Measurements from ENCODE around the gene TVP23C.
"Not testable (repeated sequence)": the region's sequence is repeated elsewhere in the genome, so short reads cannot be mapped to it uniquely, and the experiment has no call there.

Gene TVP23C

GRCh38 chr17:15510361-15510760 is 52.9 kb downstream of the TVP23C start:
- no peaks in the 10 kb centered on the region for H3K27me3 Mint-ChIP-seq
- no peak overlapping the region for H3K27ac Mint-ChIP-seq
- H3K9me3 Mint-ChIP-seq (ENCODE audit: low read depth) = no peaks in the 10 kb centered on the region
- H3K4me3 Mint-ChIP-seq = no peak overlapping the region
- H3K36me3 Mint-ChIP-seq = peaks cover 10% of the 10 kb centered on the region
- H3K4me1 Mint-ChIP-seq (ENCODE audit: low read depth) = peaks cover 3% of the 10 kb centered on the region

GRCh38 chr17:15509095-15509494 is 54.2 kb downstream of the TVP23C start:
- Mint-ChIP-seq H3K4me3 (no peak overlapping the region), H3K4me1 (ENCODE audit: low read depth) (peaks cover 3% of the 10 kb centered on the region), H3K36me3 (peaks cover 6% of the 10 kb centered on the region), H3K27me3 (no peaks in the 10 kb centered on the region), H3K27ac (no peak overlapping the region), H3K9me3 (ENCODE audit: low read depth) (no peaks in the 10 kb centered on the region)

GRCh38 chr17:15508466-15508865 is 54.8 kb downstream of the TVP23C start:
- Mint-ChIP-seq H3K36me3 (peaks cover 6% of the 10 kb centered on the region), H3K4me3 (no peak overlapping the region), H3K9me3 (ENCODE audit: low read depth) (no peaks in the 10 kb centered on the region), H3K4me1 (ENCODE audit: low read depth) (peaks cover 3% of the 10 kb centered on the region), H3K27me3 (no peaks in the 10 kb centered on the region), H3K27ac (no peak overlapping the region)

- Mint-ChIP-seq H3K4me1 (ENCODE audit: low read depth) (peaks cover 7% of the 10 kb centered on the region), H3K4me3 (no peak overlapping the region), H3K27me3 (no peaks in the 10 kb centered on the region), H3K9me3 (ENCODE audit: low read depth) (no peaks in the 10 kb centered on the region), H3K36me3 (peaks cover 6% of the 10 kb centered on the region), H3K27ac (no peak overlapping the region)
These were observed 55.4 kb downstream of the TVP23C start for GRCh38 chr17:15507896-15508295.

GRCh38 chr17:15507001-15507400 is 56.3 kb downstream of the TVP23C start:
- Mint-ChIP-seq H3K27ac (no peak overlapping the region), H3K36me3 (peaks cover 6% of the 10 kb centered on the region), H3K9me3 (ENCODE audit: low read depth) (no peaks in the 10 kb centered on the region), H3K27me3 (no peaks in the 10 kb centered on the region), H3K4me3 (no peak overlapping the region), H3K4me1 (ENCODE audit: low read depth) (peaks cover 10% of the 10 kb centered on the region)

- H3K4me3 Mint-ChIP-seq; H3K9me3 Mint-ChIP-seq (ENCODE audit: low read depth); H3K27me3 Mint-ChIP-seq: not testable (repeated sequence)
These were observed 57.6 kb downstream of the TVP23C start for GRCh38 chr17:15505708-15506107.

GRCh38 chr17:15503731-15504130 is 59.6 kb downstream of the TVP23C start:
- no peaks in the 10 kb centered on the region for H3K9me3 Mint-ChIP-seq (ENCODE audit: low read depth)
- no peak overlapping the region for H3K4me3 Mint-ChIP-seq

More at GRCh38 chr17:15505708-15506107, 57.6 kb downstream of the TVP23C start:
- H3K4me1 Mint-ChIP-seq (ENCODE audit: low read depth); H3K27ac Mint-ChIP-seq; H3K36me3 Mint-ChIP-seq: not testable (repeated sequence)

GRCh38 chr17:15502369-15503112 is 60.7 kb downstream of the TVP23C start:
- peaks cover 6% of the 10 kb centered on the region for H3K4me1 Mint-ChIP-seq (ENCODE audit: low read depth)
- H3K27ac Mint-ChIP-seq = no peak overlapping the region
- H3K36me3 Mint-ChIP-seq = peaks cover 5% of the 10 kb centered on the region
- H3K27me3 Mint-ChIP-seq = no peaks in the 10 kb centered on the region
- H3K4me3 Mint-ChIP-seq = peak overlapping the region; percentile 65
- no peaks in the 10 kb centered on the region for H3K9me3 Mint-ChIP-seq (ENCODE audit: low read depth)

More at GRCh38 chr17:15503731-15504130, 59.6 kb downstream of the TVP23C start:
- no peak overlapping the region for H3K27ac Mint-ChIP-seq
- H3K36me3 Mint-ChIP-seq = no peaks in the 10 kb centered on the region
- no peaks in the 10 kb centered on the region for H3K27me3 Mint-ChIP-seq
- peaks cover 6% of the 10 kb centered on the region for H3K4me1 Mint-ChIP-seq (ENCODE audit: low read depth)

GRCh38 chr17:15501793-15502192 is 61.5 kb downstream of the TVP23C start:
- Mint-ChIP-seq H3K27ac (no peak overlapping the region), H3K36me3 (peaks cover 8% of the 10 kb centered on the region), H3K9me3 (ENCODE audit: low read depth) (no peaks in the 10 kb centered on the region), H3K4me3 (no peak overlapping the region), H3K4me1 (ENCODE audit: low read depth) (peaks cover 6% of the 10 kb centered on the region), H3K27me3 (no peaks in the 10 kb centered on the region)

GRCh38 chr17:15501282-15501681 is 62.0 kb downstream of the TVP23C start:
- no peaks in the 10 kb centered on the region for H3K9me3 Mint-ChIP-seq (ENCODE audit: low read depth)
- H3K36me3 Mint-ChIP-seq = peaks cover 10% of the 10 kb centered on the region

GRCh38 chr17:15498107-15498506 is 65.2 kb downstream of the TVP23C start:
- peaks cover 16% of the 10 kb centered on the region for H3K36me3 Mint-ChIP-seq
- H3K9me3 Mint-ChIP-seq (ENCODE audit: low read depth) = no peaks in the 10 kb centered on the region
- H3K27ac Mint-ChIP-seq = no peak overlapping the region
- peaks cover 5% of the 10 kb centered on the region for H3K4me1 Mint-ChIP-seq (ENCODE audit: low read depth)
- no peak overlapping the region for H3K4me3 Mint-ChIP-seq
- H3K27me3 Mint-ChIP-seq = no peaks in the 10 kb centered on the region

More at GRCh38 chr17:15501282-15501681, 62.0 kb downstream of the TVP23C start:
- Mint-ChIP-seq H3K27me3 (no peaks in the 10 kb centered on the region), H3K4me3 (no peak overlapping the region), H3K27ac (no peak overlapping the region), H3K4me1 (ENCODE audit: low read depth) (peaks cover 6% of the 10 kb centered on the region)

GRCh38 chr17:15496735-15497670 is 66.3 kb downstream of the TVP23C start:
- Mint-ChIP-seq H3K27ac (no peak overlapping the region), H3K27me3 (no peaks in the 10 kb centered on the region), H3K36me3 (peaks cover 19% of the 10 kb centered on the region), H3K4me3 (no peak overlapping the region), H3K4me1 (ENCODE audit: low read depth) (no peaks in the 10 kb centered on the region), H3K9me3 (ENCODE audit: low read depth) (no peaks in the 10 kb centered on the region)

- H3K9me3 Mint-ChIP-seq (ENCODE audit: low read depth) = no peaks in the 10 kb centered on the region
- no peaks in the 10 kb centered on the region for H3K27me3 Mint-ChIP-seq
- H3K4me3 Mint-ChIP-seq = no peak overlapping the region
- H3K4me1 Mint-ChIP-seq (ENCODE audit: low read depth) = no peaks in the 10 kb centered on the region
- no peak overlapping the region for H3K27ac Mint-ChIP-seq
- peaks cover 19% of the 10 kb centered on the region for H3K36me3 Mint-ChIP-seq
These were observed 68.5 kb downstream of the TVP23C start for GRCh38 chr17:15494821-15495220.

GRCh38 chr17:15493693-15494035 is 69.6 kb downstream of the TVP23C start:
- Mint-ChIP-seq H3K4me1 (ENCODE audit: low read depth) (no peaks in the 10 kb centered on the region), H3K27ac (no peak overlapping the region), H3K36me3 (peaks cover 22% of the 10 kb centered on the region), H3K9me3 (ENCODE audit: low read depth) (no peaks in the 10 kb centered on the region), H3K27me3 (no peaks in the 10 kb centered on the region), H3K4me3 (no peak overlapping the region)

All from activated naive CD8-positive, alpha-beta T cell (primary cell).